IPS-18a (cell line): ENCODE data around the gene CCDC13.

Experiments
- H3K27ac ChIP-seq: one replicate; pipeline ENCODE4 v1.5.1; 2013; ENCODE audit warnings: low read length
- H3K27me3 ChIP-seq: one replicate; pipeline ENCODE4 v1.6.1; 2013; ENCODE audit warnings: mild to moderate bottlenecking, low read length; ENCODE audit not compliant: control insufficient read depth, insufficient read depth
- H3K36me3 ChIP-seq: one replicate; pipeline ENCODE4 v1.6.1; 2013; ENCODE audit warnings: low read depth, low read length; ENCODE audit not compliant: control insufficient read depth
- H3K4me1 ChIP-seq: one replicate; pipeline ENCODE4 v1.6.1; 2013; ENCODE audit warnings: low read depth, low read length; ENCODE audit not compliant: control insufficient read depth
- H3K4me3 ChIP-seq: one replicate; pipeline ENCODE4 v1.5.1; 2013; ENCODE audit warnings: low read length
- H3K9ac ChIP-seq: one replicate; pipeline ENCODE4 v1.6.1; 2013; ENCODE audit warnings: mild to moderate bottlenecking, low read length, moderate library complexity
- H3K9me3 ChIP-seq: one replicate; pipeline ENCODE4 v1.6.1; 2013; ENCODE audit warnings: low read depth, low read length; ENCODE audit not compliant: control insufficient read depth

CCDC13 gene

GRCh38 chr3:42729404-42730145 is 43.5 kb downstream of the CCDC13 start:
- no peak overlapping the region for H3K27ac ChIP-seq

GRCh38 chr3:42728668-42729364 is 44.2 kb downstream of the CCDC13 start:
- Histone ChIP-seq H3K9ac (no peak overlapping the region), H3K9me3 (no peaks in the 10 kb centered on the region), H3K27me3 (no peaks in the 10 kb centered on the region), H3K4me3 (no peak overlapping the region), H3K27ac (no peak overlapping the region), H3K4me1 (peaks cover 15% of the 10 kb centered on the region), H3K36me3 (no peaks in the 10 kb centered on the region)

More at GRCh38 chr3:42729404-42730145, 43.5 kb downstream of the CCDC13 start:
- Histone ChIP-seq H3K9ac (no peak overlapping the region), H3K27me3 (no peaks in the 10 kb centered on the region), H3K4me1 (peaks cover 20% of the 10 kb centered on the region), H3K36me3 (no peaks in the 10 kb centered on the region), H3K4me3 (no peak overlapping the region), H3K9me3 (no peaks in the 10 kb centered on the region)

- Histone ChIP-seq H3K9me3 (no peaks in the 10 kb centered on the region), H3K36me3 (no peaks in the 10 kb centered on the region), H3K9ac (no peak overlapping the region), H3K27ac (no peak overlapping the region), H3K27me3 (no peaks in the 10 kb centered on the region), H3K4me1 (peaks cover 10% of the 10 kb centered on the region), H3K4me3 (no peak overlapping the region)
Observed at GRCh38 chr3:42728056-42728455, 45.0 kb downstream of the CCDC13 start.

- Histone ChIP-seq H3K9me3 (no peaks in the 10 kb centered on the region), H3K9ac (no peak overlapping the region), H3K27me3 (no peaks in the 10 kb centered on the region), H3K27ac (no peak overlapping the region), H3K4me1 (no peaks in the 10 kb centered on the region), H3K36me3 (no peaks in the 10 kb centered on the region), H3K4me3 (no peak overlapping the region)
Observed at GRCh38 chr3:42725454-42725853, 47.6 kb downstream of the CCDC13 start.

GRCh38 chr3:42723219-42723618 is 49.8 kb downstream of the CCDC13 start:
- Histone ChIP-seq H3K27me3 (no peaks in the 10 kb centered on the region), H3K27ac (no peak overlapping the region), H3K4me1 (no peaks in the 10 kb centered on the region), H3K9ac (no peak overlapping the region), H3K9me3 (no peaks in the 10 kb centered on the region), H3K4me3 (no peak overlapping the region), H3K36me3 (no peaks in the 10 kb centered on the region)
